ENCODE results near the gene KCNMB2.
"Not testable (repeated sequence)": the region's sequence is repeated elsewhere in the genome, so short reads cannot be mapped to it uniquely, and the experiment has no call there.

KCNMB2 gene

GRCh38 chr3:178826435-178827123 is 290.3 kb downstream of the KCNMB2 start:
- DNase-seq: no peak

GRCh38 chr3:178827285-178827856 is 291.1 kb downstream of the KCNMB2 start:
- no peak for DNase-seq

GRCh38 chr3:178833695-178834094 is 297.5 kb downstream of the KCNMB2 start:
- DNase-seq: no peak

GRCh38 chr3:178835033-178835432 is 298.8 kb downstream of the KCNMB2 start:
- no peak for DNase-seq

- no peak for DNase-seq
Measured at GRCh38 chr3:178837512-178837911, 301.3 kb downstream of the KCNMB2 start.

- DNase-seq: no peak
Measured at GRCh38 chr3:178840586-178840985, 304.4 kb downstream of the KCNMB2 start.

- DNase-seq: no peak
Measured at GRCh38 chr3:178841011-178841410, 304.8 kb downstream of the KCNMB2 start.

- DNase-seq: no peak
Measured at GRCh38 chr3:178844916-178845315, 308.7 kb downstream of the KCNMB2 start.

- no peak for DNase-seq
Measured at GRCh38 chr3:178845420-178846118, 309.3 kb downstream of the KCNMB2 start.

- no peak for DNase-seq
Measured at GRCh38 chr3:178847190-178847589, 311.0 kb downstream of the KCNMB2 start.

GRCh38 chr3:178849199-178849910 is 313.1 kb downstream of the KCNMB2 start:
- no peak for DNase-seq

GRCh38 chr3:178850450-178851190 is 314.4 kb downstream of the KCNMB2 start:
- DNase-seq: no peak

GRCh38 chr3:178851564-178851963 is 315.3 kb downstream of the KCNMB2 start:
- no peak for DNase-seq

GRCh38 chr3:178856804-178857203 is 320.6 kb downstream of the KCNMB2 start:
- no peak for DNase-seq

GRCh38 chr3:178859386-178859785 is 323.1 kb downstream of the KCNMB2 start:
- no peak for DNase-seq

GRCh38 chr3:178859900-178860436 is 323.7 kb downstream of the KCNMB2 start:
- DNase-seq: not testable (repeated sequence)

GRCh38 chr3:178868681-178869080 is 332.4 kb downstream of the KCNMB2 start:
- no peak for DNase-seq

- DNase-seq: no peak
Measured at GRCh38 chr3:178870085-178870484, 333.8 kb downstream of the KCNMB2 start.

GRCh38 chr3:178875157-178875556 is 338.9 kb downstream of the KCNMB2 start:
- no peak for DNase-seq

- no peak for DNase-seq
Measured at GRCh38 chr3:178875836-178876235, 339.6 kb downstream of the KCNMB2 start.

GRCh38 chr3:178880274-178880673 is 344.0 kb downstream of the KCNMB2 start:
- no peak for DNase-seq
